GM18517 (cell line): ENCODE data around the gene TNK1.

Source experiments
- ATAC-seq: cut with Tn5 transposase; IDR thresholded peaks from one replicate; pipeline ENCODE4 v1.9.1; 2021; ENCODE audit warnings: mild to moderate bottlenecking, moderate library complexity; ENCODE audit not compliant: unreplicated experiment

The TNK1 gene

DNA sequence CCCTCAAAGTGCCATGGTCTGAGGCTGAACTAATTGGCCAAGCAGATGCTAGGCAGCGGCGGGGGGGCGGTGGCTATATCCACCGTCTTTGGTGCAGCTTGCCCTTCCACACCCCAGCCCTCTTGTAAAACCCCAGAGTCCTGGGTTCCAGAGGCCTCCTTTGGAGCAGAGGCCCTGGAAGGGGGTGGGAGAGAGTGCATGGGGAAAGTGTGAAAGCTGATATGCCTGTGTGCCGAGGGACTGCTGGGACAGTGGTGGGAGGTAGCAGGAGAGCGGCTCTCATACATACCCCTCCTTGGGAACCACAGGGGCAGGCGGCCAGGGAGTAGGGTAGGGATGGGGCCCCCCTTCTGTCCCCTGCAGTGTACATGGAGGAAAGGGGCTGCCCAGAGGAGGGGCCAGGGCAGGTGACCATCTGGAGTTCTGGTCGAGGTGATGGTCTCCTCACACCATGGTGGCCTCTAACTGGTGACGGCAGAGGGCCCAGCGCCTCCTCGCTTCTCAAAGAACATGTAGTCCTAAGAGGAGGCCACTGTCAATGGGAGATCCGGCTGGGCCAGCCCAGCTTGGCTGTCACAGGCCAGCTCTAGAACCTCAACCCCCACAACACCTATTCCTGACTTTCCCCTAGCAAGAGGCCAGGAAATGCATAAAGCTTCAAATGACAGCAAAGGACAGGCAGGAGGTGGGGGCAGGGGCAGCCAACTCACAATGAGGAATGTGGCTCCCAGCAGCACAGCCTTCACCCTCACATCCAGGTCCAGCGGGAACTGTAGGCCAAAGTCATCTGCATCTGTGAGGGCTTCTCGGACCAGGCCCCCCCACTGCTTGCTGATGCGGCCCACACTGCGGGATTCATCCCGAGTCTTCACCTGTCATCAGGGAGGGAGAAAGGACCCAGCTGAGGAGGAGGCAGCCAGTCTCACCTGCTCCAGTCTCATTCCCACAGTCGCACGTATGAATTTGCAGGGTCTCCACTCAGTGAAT is 9.3 kb downstream of the TNK1 start:
- no peak for ATAC-seq

DNA sequence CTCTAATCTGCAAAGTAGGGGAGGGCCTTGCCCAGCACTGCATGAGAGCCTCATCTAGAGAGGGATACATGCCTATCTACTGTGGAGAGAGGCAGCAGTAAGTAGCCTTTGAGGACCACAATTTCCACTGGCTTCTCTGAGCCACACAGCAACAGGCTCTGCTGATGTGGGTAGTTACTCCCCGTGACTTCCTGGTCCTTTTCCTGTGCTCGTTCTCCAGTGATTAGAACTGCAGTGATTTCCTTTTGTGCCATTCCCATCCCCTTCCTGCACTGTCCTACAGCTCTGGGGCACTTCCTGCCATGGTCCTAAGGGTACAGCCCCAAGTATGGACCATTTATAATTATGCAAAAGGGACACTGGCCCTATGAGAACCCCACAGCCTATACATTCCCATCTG is 10.4 kb downstream of the TNK1 start:
- no peak for ATAC-seq

- ATAC-seq = no peak
Observed at GRCh38 chr17:7392696-7393612, 12.1 kb downstream of the TNK1 start.

GRCh38 chr17:7393613-7394451 is 12.9 kb downstream of the TNK1 start:
- peak; percentile 50 for ATAC-seq

DNA sequence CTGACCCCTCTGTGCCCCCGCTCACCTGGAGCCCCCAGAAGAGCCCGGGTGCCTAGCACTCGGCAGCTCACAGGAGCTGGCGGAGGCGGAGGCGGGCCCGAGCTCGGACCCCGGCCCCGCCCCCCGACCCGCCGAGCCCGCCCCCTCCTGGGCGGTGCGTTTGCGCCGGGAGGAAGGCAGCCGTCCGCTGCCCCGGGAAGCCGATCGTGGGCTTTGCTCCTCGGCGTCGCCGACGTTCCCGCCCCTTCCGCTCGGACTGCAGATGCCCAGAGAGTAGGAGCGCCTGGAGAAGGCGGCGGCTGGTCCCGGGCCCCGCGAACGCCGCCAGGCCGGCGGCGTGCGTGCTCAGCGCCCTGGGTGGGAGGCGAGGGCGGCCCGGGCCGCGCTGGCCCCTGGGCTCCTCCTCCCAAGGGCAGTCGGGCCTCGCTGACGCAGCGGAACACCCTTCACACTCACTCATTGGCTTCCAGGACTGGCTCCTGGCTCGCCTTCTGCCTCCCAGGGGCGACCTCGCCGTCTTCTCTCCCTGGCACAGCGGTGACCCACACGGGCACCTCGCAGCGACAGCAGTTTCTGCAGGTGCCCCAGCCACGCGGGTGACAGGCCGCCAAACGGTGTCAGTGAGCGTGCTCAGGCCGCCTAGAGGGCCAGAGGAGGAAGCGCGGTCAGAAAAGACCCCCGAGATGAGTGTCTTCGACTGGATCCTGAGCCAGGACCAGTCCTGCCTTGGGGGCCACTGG is 13.7 kb downstream of the TNK1 start, which contains the start of gene PLSCR3:
TSS of gene PLSCR3 (minus strand) at position 74 of the 740 bp plus-strand sequence. CDS start 415 bp downstream, outside the sequence.
- ATAC-seq = peak; percentile 68

DNA sequence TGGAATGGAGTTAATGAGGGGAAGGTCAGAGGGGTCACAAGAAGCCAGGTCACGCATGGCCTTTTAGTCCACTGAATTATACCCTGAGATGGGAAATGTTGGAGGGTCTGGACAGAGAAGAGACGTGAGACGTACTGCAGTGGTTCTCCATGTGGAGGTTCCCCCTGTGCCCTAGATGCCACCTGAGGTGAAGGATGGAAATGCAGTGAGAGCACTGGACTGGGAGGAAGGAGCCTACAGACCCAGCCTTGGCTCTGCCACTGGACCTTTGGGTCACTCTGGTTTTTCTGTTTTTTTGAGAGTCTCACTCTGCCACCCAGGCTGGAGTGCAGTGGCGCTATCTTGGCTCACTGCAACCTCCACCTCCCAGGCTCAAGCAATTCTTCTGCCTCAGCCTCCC is 15.3 kb downstream of the TNK1 start:
- ATAC-seq = no peak

GRCh38 chr17:7398612-7399011 is 17.7 kb downstream of the TNK1 start:
- ATAC-seq = no peak

- no peak for ATAC-seq
Observed at GRCh38 chr17:7403043-7403726, 22.3 kb downstream of the TNK1 start.

DNA sequence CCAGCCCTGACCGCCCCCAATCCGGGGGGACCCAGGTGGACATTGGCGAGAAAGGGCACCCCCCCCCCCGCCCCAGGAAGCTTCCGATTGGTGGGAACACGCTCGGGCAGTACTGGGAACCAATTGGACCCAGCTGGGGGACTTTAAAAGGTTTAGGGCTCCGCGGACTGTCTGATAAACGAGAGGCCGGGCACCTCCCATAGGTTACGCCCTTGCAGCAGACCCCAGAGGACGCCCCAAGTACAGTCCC is 22.8 kb downstream of the TNK1 start:
- peak; percentile 14 for ATAC-seq

DNA sequence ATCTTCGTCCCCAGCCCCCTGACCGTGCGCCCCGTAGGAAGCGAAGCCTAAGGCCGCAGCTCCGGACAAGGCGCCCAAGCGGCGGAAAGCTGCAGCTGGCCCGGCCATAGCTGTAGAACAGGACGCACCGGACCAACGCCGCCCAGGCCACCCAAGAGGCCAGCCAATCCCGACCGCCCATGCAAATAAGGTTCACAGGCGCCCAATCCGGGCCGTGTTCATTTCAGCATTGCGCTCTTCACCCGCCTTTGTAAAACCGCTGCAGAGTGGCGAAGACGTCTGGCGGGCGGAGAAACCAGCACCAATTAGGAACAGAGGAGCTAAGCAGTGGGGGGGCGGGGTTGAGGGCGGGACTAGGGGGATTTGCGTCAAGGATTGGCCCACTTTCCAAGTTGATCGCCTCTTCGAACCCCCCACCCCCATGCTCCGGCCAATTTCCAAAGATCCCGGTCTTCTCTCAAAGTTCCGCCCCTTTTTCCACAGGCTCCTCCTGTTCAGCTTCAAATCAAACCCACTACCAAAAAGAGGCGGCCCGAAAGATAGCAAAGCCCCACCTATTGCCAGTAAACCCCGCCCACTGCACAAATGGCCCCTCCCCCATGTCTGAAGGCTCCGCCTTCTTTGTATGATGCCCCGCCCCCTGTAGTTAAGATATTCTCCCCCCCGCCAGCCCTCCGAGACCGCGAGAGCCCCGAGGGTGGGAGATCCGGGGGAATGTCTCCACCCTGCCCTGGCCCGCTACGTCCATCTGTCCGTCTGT is 23.3 kb downstream of the TNK1 start, which contains the start of gene TMEM256:
TSS of gene TMEM256 (minus strand) at position 121 of the 760 bp plus-strand sequence. CDS start at position 108, 13 bp downstream.
- peak; percentile 86 for ATAC-seq

- ATAC-seq = no peak
Observed at GRCh38 chr17:7404737-7405349, 24.0 kb downstream of the TNK1 start.

- ATAC-seq = no peak
Observed at GRCh38 chr17:7405350-7406234, 24.7 kb downstream of the TNK1 start.

DNA sequence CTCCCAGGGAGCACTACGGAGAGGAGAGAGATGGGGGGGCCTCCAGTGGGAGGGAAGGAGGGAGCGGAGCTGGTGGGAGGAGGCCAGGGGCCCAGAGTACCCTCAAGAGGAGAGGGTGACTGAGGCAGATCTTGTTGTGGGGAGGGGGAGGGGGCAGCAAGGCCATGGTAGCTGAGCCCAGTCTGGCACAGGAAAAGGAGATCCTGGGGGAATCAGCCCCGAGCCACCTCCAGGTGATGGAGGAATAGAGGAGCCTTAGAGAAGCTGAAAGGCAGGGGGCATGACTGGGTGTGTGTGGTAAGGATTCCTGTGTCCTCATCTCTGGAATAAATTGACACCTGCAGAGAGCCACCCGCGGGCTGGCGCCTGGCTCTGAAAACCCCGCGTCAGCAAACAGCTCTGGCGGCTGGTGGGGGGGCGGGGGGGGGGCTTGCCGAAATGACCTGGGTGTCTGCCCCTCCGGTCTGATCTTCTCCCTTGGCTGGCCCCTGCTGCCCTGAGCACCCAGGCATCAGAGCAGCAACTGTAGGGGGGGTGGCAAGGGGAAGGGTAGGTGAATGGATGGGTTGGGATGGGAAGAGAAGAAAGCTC is 25.4 kb downstream of the TNK1 start:
- no peak for ATAC-seq

DNA sequence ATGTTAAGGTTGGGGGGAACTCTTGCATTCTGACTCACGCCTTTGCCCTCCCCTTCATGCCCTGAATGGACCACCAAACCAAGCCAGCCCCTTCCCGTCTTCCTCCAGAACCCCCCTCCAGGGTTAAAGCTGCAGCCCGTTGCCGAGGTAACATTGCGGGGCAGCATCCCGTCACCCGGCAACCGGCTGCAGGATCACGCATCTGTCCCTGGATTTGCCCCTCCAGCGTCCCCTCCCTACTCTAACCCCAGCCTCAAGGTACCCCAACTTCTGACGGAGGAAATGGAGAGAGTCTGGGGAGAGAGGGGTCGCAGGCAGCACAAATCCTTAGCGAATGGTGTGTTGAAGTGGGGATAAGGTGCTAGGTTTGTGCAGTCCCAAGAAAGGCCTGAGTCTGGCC is 26.2 kb downstream of the TNK1 start:
- no peak for ATAC-seq

DNA sequence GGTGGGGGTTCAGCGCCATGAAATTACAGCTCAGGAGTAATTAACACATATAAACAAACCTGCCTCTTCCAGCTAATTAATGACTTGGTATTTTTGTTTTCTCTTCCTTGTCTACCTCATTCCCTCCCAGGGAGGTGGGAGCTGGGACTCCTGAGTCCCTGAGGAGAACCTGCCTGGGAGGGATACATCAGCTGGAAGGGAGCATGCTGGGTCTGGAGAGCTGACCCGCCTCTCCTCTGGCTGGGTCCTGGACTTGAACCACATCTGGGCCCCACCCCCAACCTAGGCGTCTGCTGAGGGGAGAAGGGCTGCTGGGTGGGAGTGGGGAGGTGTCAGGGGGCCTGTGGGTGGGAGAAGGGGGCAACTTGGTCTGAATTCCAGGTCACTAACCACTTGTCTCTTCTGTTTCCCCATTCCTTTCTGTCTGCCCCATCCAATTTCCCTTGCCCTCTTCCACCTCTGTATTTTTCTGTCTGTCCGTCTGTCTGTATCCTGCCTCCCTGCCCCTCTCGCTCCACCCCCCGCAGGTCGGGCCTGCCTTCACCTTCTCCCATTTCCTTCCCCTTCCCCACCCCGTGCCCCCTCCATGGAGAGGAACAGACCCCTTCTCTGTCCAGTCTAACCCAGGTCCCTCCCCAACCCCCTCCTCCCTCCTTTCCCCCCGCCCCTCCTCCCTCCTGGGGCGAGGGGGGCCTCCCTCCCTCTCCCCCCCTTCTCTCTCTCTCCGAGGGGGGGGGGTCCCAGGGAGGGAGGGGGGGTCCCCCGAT is 26.8 kb downstream of the TNK1 start, which contains the start of gene NLGN2:
TSS of gene NLGN2 (plus strand) at position 361 of the 767 bp plus-strand sequence. CDS start 411 bp downstream, outside the sequence.
- no peak for ATAC-seq

- no peak for ATAC-seq
Observed at GRCh38 chr17:7408252-7408727, 27.4 kb downstream of the TNK1 start.
